Measurements from ENCODE around the gene OR2T27.
"Not testable (repeated sequence)": the region's sequence is repeated elsewhere in the genome, so short reads cannot be mapped to it uniquely, and the experiment has no call there.

The OR2T27 gene

GRCh38 chr1:248655354-248655753 is at the start of gene OR2T27:
TSS of gene OR2T27 (minus strand) at chr1:248655528. CDS start at chr1:248650884, 4,644 bp downstream.
- FAIRE-seq: not testable (repeated sequence)

- no peak for FAIRE-seq
These were observed 49.3 kb upstream of the OR2T27 start for GRCh38 chr1:248704606-248705005.

- FAIRE-seq: no peak
These were observed 48.3 kb upstream of the OR2T27 start for GRCh38 chr1:248703674-248704073.

GRCh38 chr1:248702714-248703113 is 47.4 kb upstream of the OR2T27 start, which contains the start of gene OR14I1:
TSS of gene OR14I1 (minus strand) at chr1:248702766.
- no peak for FAIRE-seq

- FAIRE-seq: no peak
These were observed 43.8 kb upstream of the OR2T27 start for GRCh38 chr1:248699099-248699498.

- FAIRE-seq: no peak
These were observed 42.6 kb upstream of the OR2T27 start for GRCh38 chr1:248697907-248698306.

GRCh38 chr1:248696774-248697173 is 41.4 kb upstream of the OR2T27 start:
- FAIRE-seq: no peak

- no peak for FAIRE-seq
These were observed 40.9 kb upstream of the OR2T27 start for GRCh38 chr1:248696261-248696660.

GRCh38 chr1:248695451-248696132 is 40.3 kb upstream of the OR2T27 start:
- no peak for FAIRE-seq

- no peak for FAIRE-seq
These were observed 36.3 kb upstream of the OR2T27 start for GRCh38 chr1:248691567-248692155.

GRCh38 chr1:248688527-248689298 is 33.4 kb upstream of the OR2T27 start:
- no peak for FAIRE-seq

GRCh38 chr1:248686815-248687214 is 31.5 kb upstream of the OR2T27 start:
- no peak for FAIRE-seq

- FAIRE-seq: no peak
These were observed 26.3 kb upstream of the OR2T27 start for GRCh38 chr1:248681651-248682050.

- no peak for FAIRE-seq
These were observed 14.7 kb upstream of the OR2T27 start for GRCh38 chr1:248670003-248670402.

- FAIRE-seq: not testable (repeated sequence)
These were observed 8.4 kb upstream of the OR2T27 start for GRCh38 chr1:248663453-248664328.

GRCh38 chr1:248656797-248657196 is 1.5 kb upstream of the OR2T27 start:
- not testable (repeated sequence) for FAIRE-seq

- not testable (repeated sequence) for FAIRE-seq
These were observed 6.4 kb downstream of the OR2T27 start for GRCh38 chr1:248648770-248649536.

GRCh38 chr1:248645178-248645577 is 10.2 kb downstream of the OR2T27 start, which contains the start of gene OR2T35:
TSS of gene OR2T35 (minus strand) at chr1:248645278. CDS start at chr1:248639258, 6,020 bp downstream.
- FAIRE-seq: not testable (repeated sequence)

GRCh38 chr1:248642971-248643651 is 12.2 kb downstream of the OR2T27 start:
- FAIRE-seq: not testable (repeated sequence)

GRCh38 chr1:248641583-248641982 is 13.7 kb downstream of the OR2T27 start:
- not testable (repeated sequence) for FAIRE-seq

- not testable (repeated sequence) for FAIRE-seq
These were observed 14.4 kb downstream of the OR2T27 start for GRCh38 chr1:248640906-248641305.

Data from TTC549 (cell line).